Gastroesophageal sphincter (tissue), 4 donors: ENCODE data around the gene SCRN2. TPM values are rescaled to one million over a fixed set of nuclear protein-coding genes. Genes with fewer than 3 reads are reported as not detected.

ENCODE experiments used
- ATAC-seq: fragments of 150-250 bp; one replicate; pipeline ENCODE4 v1.9.1; 2016; ENCODE audit warnings: mild to moderate bottlenecking, moderate library complexity
- H3K27ac ChIP-seq, 4 donors: fragments of 200-600 bp; sonication (generic) in 3 of 4; 1 replicate in 3 of 4; 2 replicates in 1 of 4; pipeline ENCODE4 v1.5.1; 2016 to 2019
- H3K27me3 ChIP-seq: fragments of 200-600 bp; sonication (generic); one replicate; pipeline ENCODE4 v1.5.1; 2019
- H3K36me3 ChIP-seq, 2 donors: fragments of 200-600 bp; sonication (generic); one replicate each; pipeline ENCODE4 v1.5.1; 2019; ENCODE audit warnings: control low read depth in 1 of 2
- H3K4me1 ChIP-seq, 3 donors: fragments of 200-600 bp; sonication (generic); 1 replicate in 2 of 3; 2 replicates in 1 of 3; pipeline ENCODE4 v1.5.1; 2016 to 2019; ENCODE audit warnings: control low read depth in 2 of 3
- H3K4me3 ChIP-seq, 2 donors: fragments of 200-600 bp; sonication (generic); one replicate each; pipeline ENCODE4 v1.5.1; 2019; ENCODE audit warnings: mild to moderate bottlenecking in 1 of 2, moderate library complexity in 1 of 2
- H3K9me3 ChIP-seq, 3 donors: fragments of 200-600 bp; sonication (generic); one replicate each; pipeline ENCODE4 v1.5.1; 2017 to 2019; ENCODE audit warnings: control low read depth in 2 of 3
- EP300 ChIP-seq: sonication (generic); formaldehyde crosslinking; IDR thresholded peaks from one replicate; pipeline ENCODE4 v1.6.1; 2017; ENCODE audit warnings: antibody characterized with exemption, mild to moderate bottlenecking
- POLR2A ChIP-seq, 2 donors: fragments of 450-650 bp; IDR thresholded peaks; one replicate each; pipeline ENCODE4 v1.6.1; 2017; ENCODE audit warnings: antibody characterized with exemption in 2 of 2, mild to moderate bottlenecking in 2 of 2, moderate library complexity in 1 of 2
- POLR2AphosphoS5 ChIP-seq: sonication (generic); formaldehyde crosslinking; IDR thresholded peaks from one replicate; pipeline ENCODE4 v1.6.1; 2017; ENCODE audit warnings: antibody characterized with exemption
- WGBS, 2 donors: methylation state at CpG; one replicate each; pipeline ENCODE4 v1.1.5; 2018; ENCODE audit warnings: low coverage in 1 of 2; 5-methylcytosine and 5-hydroxymethylcytosine counted together
- total RNA-seq, 4 donors: library from RNA; depleted of rRNA; stranded (reverse); fragments of >200 nt; gene quantifications; one replicate each; pipeline ENCODE4 v1.1.0, GENCODE V29; 2016
- TF ChIP-seq, protein P1 (sequence below), 4 experiments: fragments of 200-600 bp in 2 of 4; fragments of 450-650 bp in 2 of 4; sonication (generic) in 1 of 4; IDR thresholded peaks; one replicate each; pipeline ENCODE4 v1.5.1; 2017 to 2019; ENCODE audit warnings: antibody characterized with exemption in 4 of 4, mild to moderate bottlenecking in 2 of 4, moderate library complexity in 2 of 4

The SCRN2 gene
- total RNA-seq, 4 donors from 2014 or later = 17.4 to 28.9 (median 21.8) TPM

DNA sequence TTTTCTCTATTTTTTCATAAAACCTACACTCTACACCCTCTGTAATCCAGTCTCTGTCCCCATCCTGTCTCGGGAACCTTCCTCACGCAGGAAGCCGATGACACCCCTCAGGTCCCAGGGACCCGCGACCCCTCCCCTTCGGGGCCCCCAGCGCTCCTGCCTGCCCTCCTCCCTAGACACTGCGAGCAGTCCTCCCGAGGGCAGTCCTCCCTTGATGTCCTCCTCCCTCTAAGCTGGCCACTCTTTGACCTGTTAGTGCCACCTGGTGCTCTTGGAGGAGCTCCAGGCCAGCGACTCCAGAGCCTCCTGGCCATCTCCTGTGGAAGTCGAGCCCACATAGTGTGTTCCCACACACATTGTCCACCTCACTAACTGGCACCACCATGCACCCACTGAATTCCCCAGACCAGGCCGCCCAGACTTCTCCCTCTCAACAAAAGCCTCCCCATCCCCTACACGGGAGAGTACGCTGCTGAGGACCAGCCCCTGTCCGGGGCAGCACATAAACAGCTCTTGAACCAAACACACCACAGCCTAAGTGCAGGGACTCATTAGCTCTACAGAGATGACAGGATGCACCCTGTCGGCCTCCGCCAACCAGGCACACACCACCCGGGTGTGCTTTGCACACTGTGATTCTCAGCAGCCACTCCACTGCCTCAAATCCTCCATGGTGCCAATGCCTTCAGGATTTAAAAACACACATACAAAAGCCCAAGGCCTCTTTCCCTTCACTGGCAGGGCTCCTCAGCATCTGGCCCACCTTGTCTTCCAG lies 28.7 kb downstream of the SCRN2 start:
- Histone ChIP-seq H3K9me3 (no peaks in the 10 kb centered on the region), H3K36me3 (peaks cover 0 to 93% of the 10 kb centered on the region in 2 donors), H3K27me3 (no peaks in the 10 kb centered on the region), H3K4me3 (no peak overlapping the region), H3K4me1 (peaks cover 0 to 7% (median 0%) of the 10 kb centered on the region in 3 donors), H3K27ac (no peak overlapping the region)
- TF ChIP-seq, protein P1, sequence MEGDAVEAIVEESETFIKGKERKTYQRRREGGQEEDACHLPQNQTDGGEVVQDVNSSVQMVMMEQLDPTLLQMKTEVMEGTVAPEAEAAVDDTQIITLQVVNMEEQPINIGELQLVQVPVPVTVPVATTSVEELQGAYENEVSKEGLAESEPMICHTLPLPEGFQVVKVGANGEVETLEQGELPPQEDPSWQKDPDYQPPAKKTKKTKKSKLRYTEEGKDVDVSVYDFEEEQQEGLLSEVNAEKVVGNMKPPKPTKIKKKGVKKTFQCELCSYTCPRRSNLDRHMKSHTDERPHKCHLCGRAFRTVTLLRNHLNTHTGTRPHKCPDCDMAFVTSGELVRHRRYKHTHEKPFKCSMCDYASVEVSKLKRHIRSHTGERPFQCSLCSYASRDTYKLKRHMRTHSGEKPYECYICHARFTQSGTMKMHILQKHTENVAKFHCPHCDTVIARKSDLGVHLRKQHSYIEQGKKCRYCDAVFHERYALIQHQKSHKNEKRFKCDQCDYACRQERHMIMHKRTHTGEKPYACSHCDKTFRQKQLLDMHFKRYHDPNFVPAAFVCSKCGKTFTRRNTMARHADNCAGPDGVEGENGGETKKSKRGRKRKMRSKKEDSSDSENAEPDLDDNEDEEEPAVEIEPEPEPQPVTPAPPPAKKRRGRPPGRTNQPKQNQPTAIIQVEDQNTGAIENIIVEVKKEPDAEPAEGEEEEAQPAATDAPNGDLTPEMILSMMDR (IDR thresholded peaks at IDR 0.05) = no peak
- TF ChIP-seq POLR2A (IDR thresholded peaks at IDR 0.05) (no peak), POLR2AphosphoS5 (no peak), EP300 (no peak)
- ATAC-seq = no peak
- 78 to 80% methylated on average over 7 to 12 of the region's 18 CpGs for WGBS, 2 donors

DNA sequence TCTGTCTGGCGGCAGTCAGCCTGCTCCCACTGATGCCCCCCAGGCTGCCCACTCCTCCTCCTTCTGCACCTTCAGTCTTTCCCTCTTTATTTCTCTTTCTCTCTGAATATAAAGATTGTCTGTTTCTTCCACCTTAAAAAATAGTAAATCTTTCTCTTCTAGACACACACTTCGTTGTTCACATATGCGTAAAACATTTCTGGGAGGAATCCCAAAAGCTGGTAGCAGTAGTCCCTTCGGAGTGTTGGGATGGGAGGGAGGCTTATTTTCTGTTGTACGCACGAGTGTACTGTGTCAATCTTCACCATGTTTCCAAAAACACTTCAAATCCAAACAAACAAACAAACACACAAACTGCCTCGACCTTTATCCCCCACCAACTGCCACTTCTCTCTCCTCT lies 29.4 kb downstream of the SCRN2 start:
- H3K4me3 ChIP-seq = no peak overlapping the region
- H3K36me3 ChIP-seq = peaks cover 0 to 93% of the 10 kb centered on the region in 2 donors
- H3K4me1 ChIP-seq = peaks cover 0 to 7% (median 0%) of the 10 kb centered on the region in 3 donors
- ATAC-seq = no peak
- H3K27ac ChIP-seq = no peak overlapping the region
- H3K27me3 ChIP-seq = no peaks in the 10 kb centered on the region
- no peaks in the 10 kb centered on the region for H3K9me3 ChIP-seq
- 58 to 69% methylated on average over 6 to 7 of the region's 7 CpGs for WGBS, 2 donors
- TF ChIP-seq EP300 (no peak), POLR2AphosphoS5 (no peak), POLR2A (IDR thresholded peaks at IDR 0.05) (no peak)
- TF ChIP-seq, protein P1 (IDR thresholded peaks at IDR 0.05) = no peak

DNA sequence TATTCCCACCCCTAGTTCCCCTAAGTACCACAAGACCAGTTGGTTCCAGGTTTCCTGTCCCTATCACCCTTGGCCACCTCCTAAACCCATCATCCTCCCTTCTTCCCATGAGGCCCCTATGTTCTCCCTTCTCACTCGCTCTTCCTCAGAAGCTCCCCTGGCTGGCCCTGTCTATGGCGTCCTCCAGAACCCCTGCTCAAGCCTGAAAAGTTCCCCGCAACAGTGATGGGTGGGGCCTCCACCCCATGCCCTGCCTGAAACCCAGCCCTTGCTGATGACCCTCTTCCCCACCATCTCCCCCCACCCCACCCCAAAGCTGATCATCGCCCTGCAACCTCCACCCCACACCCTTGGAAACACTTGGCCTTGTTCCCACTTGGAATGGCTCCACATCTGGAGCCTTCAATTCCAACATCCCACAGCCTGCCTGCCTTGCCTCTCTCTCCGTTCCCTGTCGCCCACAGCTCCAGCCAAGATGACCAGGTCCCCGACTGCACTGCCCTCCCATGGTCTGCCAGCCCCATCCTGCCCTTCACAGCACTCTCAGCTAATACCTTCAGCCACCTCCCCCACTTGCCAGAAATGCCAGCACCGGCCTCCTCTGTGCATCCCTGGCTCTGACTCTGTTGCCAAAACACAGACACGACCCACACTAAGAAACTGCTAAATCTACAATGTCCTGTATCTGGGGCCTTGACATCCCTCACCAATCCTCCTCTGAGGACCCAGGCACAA lies 30.0 kb downstream of the SCRN2 start:
- Histone ChIP-seq H3K27ac (no peak overlapping the region), H3K9me3 (no peaks in the 10 kb centered on the region), H3K27me3 (no peaks in the 10 kb centered on the region), H3K4me3 (no peak overlapping the region), H3K36me3 (peaks cover 0 to 89% of the 10 kb centered on the region in 2 donors), H3K4me1 (peaks cover 0 to 7% (median 0%) of the 10 kb centered on the region in 3 donors)
- no peak for ATAC-seq
- WGBS, 2 donors = 77 to 100% methylated on average over 2 to 8 of the region's 9 CpGs
- TF ChIP-seq POLR2A (IDR thresholded peaks at IDR 0.05) (no peak), EP300 (no peak)

DNA sequence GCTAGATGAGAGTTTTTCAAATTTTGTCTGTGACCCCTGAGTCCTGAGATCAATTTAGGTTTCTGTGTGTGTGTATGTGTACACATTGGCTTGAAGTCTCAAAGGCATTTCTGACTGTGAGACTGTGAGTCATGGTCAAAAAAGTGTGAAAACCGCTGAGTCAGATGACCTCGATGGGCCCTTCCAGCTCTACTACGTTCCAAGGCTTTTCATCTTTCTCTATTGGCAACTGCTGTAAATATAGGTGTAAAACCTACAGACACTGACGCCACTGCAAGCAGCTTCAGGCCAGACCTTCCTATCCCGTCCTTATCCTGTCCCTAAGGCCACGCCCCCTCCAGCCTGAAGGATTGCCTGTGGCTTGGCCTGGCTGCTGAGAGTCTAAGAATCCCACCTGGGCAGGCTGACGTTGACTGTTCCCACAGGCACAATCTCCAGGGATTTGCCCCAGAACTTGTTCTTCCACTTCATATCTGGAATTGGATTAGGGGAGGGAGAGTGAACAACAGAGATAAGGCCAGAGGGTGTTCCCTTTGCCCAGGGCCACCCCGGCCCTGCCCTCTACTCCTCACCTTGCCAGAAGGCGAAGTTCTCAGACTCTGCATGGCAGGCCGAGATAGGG lies 30.8 kb downstream of the SCRN2 start:
- TF ChIP-seq POLR2AphosphoS5 (no peak), POLR2A (IDR thresholded peaks at IDR 0.05) (no peak), EP300 (no peak)
- TF ChIP-seq, protein P1 (IDR thresholded peaks at IDR 0.05) = no peak
- H3K36me3 ChIP-seq = peaks cover 0 to 81% of the 10 kb centered on the region in 2 donors
- peaks cover 0 to 7% (median 0%) of the 10 kb centered on the region in 3 donors for H3K4me1 ChIP-seq
- no peaks in the 10 kb centered on the region for H3K9me3 ChIP-seq
- no peak overlapping the region for H3K4me3 ChIP-seq
- 73 to 83% methylated on average over 2 to 5 of the region's 10 CpGs for WGBS, 2 donors
- no peaks in the 10 kb centered on the region for H3K27me3 ChIP-seq
- no peak overlapping the region for H3K27ac ChIP-seq
- ATAC-seq = peak; percentile 14

DNA sequence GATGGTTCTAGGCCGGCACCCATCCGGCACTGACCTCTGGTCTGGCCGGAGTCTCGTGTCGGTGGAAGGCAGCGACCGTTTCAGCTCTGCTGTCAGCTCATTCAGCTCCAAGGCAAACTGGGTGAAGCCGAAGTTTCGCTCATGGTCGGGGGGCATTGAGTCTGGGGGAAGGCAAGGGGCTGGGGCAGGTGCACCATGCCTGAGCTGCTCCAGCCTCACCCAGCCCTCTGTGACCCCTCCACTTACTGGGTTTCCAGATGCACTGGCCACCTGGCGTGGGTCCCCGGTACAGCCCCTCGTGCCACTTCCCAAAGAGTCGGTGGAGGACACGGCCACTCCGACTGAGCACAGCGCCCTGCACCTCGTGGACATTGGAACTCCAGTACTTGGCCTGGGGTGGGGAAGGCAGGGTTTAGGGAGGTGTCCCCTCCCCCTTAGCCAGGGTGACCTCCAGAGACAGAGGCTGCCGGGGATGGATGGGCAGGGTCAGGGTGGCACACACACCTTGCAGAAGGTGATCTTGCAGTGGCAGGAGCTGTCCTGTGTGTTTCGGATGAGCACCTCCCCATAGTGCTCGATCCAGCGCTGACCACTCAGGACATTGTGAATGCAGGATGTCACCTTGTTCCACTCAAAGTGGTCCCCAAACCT lies 32.1 kb downstream of the SCRN2 start:
- Histone ChIP-seq H3K27ac (no peak overlapping the region), H3K4me1 (peaks cover 0 to 7% (median 0%) of the 10 kb centered on the region in 3 donors), H3K9me3 (no peaks in the 10 kb centered on the region), H3K27me3 (peaks cover 4% of the 10 kb centered on the region), H3K36me3 (peaks cover 0 to 68% of the 10 kb centered on the region in 2 donors), H3K4me3 (no peak overlapping the region)
- TF ChIP-seq POLR2A (IDR thresholded peaks at IDR 0.05) (no peak), EP300 (no peak), POLR2AphosphoS5 (no peak)
- TF ChIP-seq, protein P1 (IDR thresholded peaks at IDR 0.05) = no peak
- no peak for ATAC-seq
- 100% methylated on average over 1 of the region's 22 CpGs; no CpG with 5 or more reads in 1 of the 2 donors for WGBS, 2 donors
